Activated naive CD4-positive, alpha-beta T cell treated with Interleukin-2 at 50 U/mL for 16 hours (primary cell): ENCODE results near the gene CATSPERE.
"Not testable (repeated sequence)": the region's sequence is repeated elsewhere in the genome, so short reads cannot be mapped to it uniquely, and the experiment has no call there.

Source experiments
- DNase-seq: peaks from one replicate; pipeline ENCODE4 v3.0.0-alpha.2; 2020

CATSPERE gene

DNA sequence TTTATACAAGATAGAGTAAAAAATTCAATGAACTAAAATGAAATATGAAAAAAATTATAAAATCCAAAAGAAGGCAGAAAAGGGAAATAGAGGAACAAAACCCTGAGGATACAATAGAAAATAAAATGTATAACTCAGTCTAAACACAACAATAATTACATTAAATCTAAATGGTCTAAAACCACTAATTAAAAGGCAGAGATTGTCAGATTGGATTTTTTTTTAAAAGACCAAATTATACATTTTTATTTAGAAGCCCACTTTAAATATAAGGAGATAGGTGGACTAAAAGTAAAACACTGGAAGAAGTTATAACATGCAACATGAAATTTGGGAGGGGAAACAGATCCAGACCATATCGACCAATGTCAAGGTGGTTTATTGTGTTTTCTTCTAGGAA, 95.2 kb downstream of the CATSPERE start:
- DNase-seq = no peak

DNA sequence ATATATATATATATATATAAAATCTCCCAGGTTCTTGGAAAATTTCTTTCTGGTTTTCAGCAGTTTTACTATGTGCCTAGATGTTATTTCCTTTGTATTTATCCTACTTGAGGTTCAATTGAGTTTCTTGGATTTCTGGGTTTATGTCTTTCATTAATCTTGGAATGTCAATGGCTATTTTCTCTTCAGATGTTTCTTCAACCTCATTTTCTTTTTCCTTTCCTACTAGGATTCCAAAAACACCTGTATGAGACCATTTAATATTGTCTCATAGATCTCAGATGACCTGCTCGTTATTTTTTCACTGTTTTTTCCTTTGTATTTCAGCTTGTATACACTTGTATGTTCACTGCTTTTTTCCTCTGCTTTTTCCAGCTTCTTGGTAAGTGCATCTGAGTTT, 96.5 kb downstream of the CATSPERE start:
- DNase-seq = no peak

DNA sequence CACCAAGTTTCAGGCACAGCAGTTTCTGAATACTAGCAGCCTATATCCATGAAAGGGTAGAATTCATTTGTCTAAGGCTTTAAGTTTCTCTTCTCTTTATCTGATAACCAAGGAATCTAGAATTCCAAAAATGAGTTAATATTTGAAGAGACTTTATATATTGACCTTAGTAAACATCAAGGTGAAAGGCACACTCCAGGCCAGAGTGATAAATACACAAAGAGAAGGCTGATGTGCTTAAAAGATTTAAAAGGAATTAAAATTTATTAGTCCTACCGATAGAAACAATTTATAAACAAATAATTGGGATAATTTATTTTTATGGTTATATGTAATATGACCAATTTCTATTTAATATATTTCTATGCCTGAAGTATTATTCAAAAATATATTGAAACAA, 98.5 kb downstream of the CATSPERE start:
- no peak for DNase-seq

DNA sequence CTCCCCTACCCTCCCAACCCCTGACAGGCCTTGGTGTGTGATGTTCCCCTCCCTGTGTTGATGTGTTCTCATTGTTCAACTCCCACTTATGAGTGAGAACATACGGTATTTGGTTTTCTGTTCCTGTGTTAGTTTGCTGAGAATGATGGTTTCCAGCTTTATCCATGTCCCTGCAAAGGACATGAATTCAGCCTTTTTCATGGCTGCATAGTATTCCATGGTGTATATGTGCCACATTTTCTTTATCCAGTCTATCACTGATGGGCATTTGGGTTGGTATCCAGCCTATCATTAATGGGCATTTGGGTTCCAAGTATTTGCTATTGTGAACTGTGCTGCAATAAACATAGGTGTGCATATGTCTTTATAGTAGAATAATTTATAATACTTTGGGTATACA, 101.8 kb downstream of the CATSPERE start:
- DNase-seq = not testable (repeated sequence)

DNA sequence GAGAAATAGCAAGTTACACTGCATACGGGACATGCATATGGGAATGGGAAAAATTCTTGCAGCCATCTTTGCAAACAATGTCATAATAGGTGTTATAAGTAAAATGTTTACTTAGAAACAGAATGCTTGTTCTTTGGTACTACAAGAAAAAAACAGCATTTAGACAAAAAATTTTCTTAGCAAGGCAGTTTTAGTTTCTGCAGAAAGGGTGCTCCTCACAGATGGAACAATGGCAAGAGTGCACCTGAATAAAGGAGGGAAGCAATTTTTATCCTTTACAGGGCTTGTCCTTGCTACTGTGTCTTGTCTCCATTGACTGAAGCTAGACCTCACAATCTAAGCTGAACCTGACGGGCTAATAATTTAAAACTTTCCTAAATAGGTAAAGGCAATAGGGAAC, 112.7 kb downstream of the CATSPERE start:
- no peak for DNase-seq

DNA sequence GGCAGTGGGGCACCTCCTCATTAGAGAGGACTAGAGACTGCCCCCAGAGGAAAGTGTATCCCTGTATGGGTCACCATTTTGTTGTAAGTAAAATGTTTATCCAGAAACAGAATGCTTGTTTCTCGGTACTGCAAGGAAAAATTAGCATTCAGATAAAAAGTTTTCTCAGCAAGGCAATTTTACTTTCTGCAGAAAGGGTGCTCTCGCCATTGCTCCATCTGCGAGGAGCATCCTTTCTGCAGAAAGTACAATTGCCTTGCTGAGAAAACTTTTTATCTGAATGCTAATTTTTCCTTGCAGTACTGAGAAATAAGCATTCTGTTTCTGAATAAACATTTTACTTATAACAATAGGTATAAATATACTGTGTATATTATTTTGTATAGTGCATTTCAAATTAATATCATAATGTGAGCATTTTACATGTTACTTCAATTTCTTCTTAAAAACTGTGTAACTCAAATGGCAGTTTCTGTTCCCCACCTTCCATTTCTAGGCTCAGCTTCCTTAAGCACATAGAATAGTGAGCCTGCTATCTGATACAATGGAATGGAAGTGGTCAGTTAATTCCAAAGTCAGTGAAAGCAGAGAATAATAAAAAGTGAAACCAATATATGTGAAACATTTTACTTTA, 115.3 kb downstream of the CATSPERE start:
- no peak for DNase-seq

DNA sequence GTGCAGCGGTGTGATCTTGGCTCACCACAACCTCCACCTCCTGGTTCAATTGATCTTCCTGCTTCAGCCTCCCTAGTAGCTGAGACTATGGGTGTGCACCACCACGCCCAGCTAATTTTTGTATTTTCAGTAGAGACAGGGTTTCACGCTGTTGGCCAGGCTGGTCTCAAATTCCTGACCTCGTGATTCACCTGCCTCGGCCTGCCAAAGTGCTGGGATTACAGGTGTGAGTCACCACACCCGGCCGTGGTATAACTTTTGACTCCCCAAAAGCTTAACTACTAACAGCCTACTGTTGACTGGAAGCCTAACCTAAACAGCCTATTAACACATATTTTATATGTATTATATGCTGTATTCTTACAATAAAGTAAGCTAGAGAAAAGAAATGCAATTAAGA, 117.1 kb downstream of the CATSPERE start:
- not testable (repeated sequence) for DNase-seq

DNA sequence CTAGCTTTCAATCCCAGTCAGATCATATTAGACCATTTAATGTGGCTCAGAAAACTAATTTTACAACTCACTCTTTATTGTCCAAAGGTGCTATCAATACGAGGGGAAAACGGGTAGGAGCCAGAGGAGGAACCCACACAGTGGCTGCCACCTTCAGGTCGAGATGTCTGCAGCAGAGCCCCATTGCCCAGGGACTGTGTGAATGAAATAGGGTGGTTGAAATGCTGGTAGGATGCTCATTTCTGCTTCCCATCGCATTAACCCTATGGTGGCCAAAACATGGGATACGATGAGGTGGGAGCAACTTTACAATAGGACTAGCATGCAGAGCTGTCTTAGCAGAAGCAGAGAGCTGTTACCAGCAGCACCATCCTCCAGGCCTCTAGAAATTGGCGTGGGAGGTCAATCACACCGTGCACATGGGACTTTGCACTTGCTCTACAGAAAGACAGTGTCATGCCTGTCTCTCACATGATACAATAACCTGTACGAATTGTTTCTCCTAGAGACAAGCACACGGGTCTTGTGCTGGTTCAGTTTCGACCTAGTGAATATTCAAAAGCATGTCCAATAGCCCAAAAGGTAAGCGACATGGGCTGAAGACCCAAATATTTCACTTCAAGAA, 122.4 kb downstream of the CATSPERE start:
- no peak for DNase-seq

DNA sequence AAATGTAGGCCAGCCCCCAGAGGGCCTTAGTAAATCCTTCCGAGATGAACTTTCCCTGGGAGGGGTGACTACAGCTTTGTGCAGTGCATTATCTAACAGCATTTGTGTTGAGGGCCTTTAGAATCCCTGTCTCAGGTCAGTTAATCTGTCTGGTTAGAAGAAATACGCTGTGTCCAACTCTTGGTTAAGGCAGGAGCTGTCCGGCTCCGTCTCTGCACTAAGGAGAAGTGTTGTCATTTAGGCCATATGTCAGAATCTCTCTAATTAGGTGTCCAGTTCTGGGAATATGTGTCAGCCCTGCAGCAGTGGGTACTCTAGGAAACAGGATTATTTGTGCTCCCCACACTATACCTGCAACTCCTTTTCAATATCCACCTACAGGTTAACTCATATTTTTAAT, 124.8 kb downstream of the CATSPERE start:
- no peak for DNase-seq

DNA sequence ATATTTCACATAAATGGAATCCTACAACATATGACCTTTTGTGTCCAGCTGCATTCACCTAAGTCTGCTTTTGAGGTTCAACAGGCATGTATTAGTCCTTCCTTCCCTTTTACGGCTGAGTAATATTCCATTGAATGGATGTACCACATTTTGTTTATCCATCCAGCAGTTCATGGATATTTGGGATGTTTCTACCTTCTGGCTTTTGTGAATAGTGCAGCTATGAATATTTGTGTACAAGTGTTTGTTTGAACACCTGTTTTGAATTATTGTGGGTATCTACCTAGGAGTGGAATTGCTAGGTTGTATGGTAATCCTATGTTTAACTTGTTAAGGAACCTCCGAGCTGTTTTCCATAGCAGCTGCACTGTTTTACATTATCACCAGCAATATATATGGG, 129.6 kb downstream of the CATSPERE start:
- no peak for DNase-seq

DNA sequence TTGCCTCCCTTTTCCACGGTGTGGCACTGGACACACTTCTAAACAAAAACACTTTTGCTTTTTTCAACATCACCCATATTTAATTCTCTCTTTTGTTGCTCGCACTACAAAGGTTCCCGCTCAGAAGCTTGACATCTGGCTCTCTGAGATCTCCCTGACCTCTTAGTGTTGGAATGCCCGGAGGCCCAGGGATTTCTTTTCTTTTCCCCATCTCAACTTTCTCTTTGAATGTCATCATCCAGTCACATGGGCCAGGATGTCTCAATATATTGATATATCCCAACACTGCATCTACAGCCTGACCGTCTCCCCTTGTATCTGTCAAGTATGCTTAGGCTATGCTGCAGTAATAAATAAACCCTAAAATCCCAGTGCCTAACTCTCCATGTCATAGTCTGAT, 137.5 kb downstream of the CATSPERE start:
- no peak for DNase-seq

DNA sequence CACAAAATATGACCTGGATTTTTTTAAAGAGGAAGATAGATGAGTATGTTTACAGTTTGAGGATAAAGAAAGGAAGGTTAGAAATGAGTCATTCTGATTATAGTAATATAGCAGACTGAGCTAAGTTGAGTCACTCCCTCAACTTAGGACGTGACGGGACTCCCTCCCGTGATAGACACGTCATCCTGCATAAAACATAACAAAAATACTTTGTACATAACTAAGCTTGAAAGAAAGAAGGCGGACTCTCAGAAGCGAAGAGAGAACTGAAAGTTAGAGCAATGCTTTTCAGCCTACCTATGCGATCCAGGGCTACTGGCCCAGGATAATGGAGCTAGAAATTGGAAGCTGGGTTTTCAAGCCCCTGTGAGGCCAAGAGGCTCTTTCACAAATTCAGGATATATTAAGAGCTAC, 138.9 kb downstream of the CATSPERE start:
- DNase-seq = peak; percentile 61

DNA sequence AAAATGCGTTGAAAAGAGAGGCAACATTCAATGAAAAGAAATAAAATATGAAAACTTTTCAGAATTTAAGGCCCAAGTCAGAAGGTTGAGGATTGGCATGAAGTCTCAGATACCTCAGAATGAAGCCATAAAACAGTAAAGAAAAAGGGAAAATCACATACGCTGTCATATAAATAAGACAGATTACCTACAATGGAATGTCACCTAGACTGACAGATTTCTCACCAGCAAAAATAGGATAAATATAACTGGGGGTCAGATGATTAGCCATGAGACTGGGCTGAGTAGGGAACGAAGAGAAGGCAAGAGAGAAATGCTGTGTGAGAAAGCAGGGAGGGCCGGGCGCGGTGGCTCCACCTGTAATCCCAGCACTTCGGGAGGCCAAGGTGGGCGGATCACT, 140.3 kb downstream of the CATSPERE start:
- DNase-seq = no peak

DNA sequence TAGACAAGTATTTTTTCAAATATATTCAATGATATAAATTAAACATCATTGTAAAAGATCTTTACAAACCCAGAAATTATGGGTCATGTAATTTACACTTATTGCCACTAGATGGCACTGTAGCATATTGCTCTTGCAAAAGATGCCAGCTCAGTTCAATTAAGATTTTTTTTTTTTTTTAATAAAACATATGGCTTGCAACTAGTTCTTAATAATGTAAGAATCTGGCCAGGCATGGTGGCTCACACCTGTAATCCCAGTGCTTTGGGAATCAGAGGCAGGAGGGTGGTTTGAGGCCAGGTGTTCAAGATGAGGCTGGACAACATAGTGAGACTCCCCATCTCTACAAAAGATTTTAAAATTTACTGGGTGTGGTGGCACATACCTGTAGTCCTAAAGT, 142.4 kb downstream of the CATSPERE start:
- no peak for DNase-seq

DNA sequence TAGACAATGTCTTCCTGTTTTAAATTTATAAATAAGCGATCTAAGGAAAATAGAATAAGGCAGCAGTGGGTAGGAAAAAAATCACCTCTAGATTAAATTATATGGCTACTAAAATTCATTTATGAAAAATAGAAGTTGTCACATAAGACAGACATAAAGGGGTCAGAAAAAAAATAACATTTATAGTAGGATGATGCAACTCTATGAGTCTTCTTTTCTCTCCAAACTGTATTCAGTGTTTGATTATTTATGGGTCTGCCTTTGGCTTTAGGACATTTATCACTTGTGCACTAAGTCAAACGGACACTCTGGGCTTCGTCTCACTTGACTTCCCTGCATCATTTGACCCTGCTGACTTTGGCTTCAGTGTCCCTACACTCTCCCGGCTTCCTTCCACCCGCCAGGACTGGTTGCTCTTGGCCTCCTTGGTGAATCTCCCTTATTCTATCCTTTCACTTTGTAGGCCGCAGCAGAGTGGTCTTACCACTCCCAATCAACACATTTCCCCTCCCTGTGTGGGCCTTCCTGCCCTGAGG, 144.8 kb downstream of the CATSPERE start:
- no peak for DNase-seq

DNA sequence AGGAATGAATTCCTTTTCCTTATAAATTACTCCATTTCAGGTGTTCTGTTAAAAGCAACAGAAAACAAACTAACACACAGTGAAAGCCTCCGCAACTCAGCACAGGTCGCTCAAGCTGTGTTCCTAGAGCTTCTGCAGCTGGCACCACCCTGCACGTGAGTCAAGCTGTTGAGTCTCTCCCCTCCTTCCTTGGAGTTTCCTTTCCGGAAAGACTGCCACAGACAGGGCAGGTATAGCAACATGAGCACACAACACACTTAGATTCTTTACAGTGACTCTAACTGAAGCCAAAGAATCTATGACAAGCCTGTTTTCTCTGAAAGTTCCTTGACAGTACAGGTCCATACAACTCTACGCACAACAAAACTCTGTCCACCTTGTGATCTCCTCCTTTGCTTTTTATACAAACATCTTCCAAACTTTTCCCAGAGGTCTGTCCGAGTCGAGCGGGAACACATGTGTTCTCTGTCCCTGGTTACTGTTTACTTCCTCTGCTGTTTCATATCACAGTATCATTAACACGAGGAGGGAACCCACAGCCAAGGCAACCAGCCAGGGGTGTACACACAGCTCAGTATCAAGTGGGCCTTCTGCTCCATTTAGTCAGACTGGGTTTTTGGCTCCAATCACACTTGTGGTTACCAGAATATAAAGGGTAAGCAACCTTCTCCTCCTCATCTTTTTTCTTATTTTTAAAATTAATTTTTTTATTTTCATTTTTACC, 153.2 kb downstream of the CATSPERE start:
- no peak for DNase-seq

DNA sequence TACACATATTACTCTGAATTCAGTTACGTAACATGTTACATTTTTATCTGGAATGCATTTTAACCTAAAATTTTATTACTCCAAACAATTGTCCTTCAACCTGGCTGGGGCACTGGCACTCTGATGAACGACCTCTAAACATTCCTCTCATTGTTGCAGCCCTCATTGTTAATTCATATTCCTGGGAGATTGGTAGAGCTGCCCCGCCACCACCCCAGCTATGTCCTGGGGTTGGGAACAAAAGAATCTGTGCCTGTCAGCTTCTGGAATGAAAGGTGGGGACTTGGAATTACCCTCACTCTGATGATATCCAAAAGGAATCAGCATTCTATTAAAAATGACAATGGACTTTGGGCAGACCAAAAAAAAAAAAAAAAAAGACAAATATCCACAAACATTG, 153.8 kb downstream of the CATSPERE start:
- no peak for DNase-seq

DNA sequence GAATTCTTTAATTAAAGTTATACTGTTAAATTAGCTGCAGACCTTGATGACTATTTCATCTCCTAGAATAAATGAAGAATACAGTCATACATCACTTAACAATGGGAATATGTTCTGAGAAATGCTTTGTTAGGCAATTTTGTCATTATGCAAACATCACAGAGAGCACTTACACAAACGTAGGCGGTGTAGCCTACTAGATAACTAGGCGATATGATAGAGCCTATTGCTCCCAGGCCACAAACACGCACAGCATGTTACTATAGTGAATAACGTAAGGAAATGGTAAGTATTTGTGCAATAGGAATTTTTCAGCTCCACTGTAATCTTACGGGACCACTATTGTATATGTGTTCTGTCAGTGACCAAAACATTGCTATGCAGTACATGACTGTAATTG, 154.2 kb downstream of the CATSPERE start:
- no peak for DNase-seq

DNA sequence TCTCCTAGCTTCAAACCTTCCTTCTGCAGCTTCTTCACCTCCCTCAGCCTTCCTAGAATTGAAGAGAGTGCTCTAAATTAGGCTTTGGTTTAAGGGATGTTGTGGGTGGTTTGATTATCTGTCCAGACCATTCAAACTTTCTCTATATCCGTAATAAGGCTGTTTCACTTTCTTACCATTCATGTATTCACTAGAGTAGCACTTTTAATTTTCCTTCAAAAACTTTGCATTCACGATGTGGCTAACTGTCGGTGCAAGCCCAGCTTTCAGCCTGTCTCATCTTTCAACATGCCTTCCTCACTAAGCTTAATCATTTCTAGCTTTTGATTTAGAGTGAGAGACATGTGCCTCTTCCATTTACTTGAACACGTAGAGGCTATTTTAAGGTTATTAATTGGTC, 165.6 kb downstream of the CATSPERE start:
- DNase-seq = no peak

DNA sequence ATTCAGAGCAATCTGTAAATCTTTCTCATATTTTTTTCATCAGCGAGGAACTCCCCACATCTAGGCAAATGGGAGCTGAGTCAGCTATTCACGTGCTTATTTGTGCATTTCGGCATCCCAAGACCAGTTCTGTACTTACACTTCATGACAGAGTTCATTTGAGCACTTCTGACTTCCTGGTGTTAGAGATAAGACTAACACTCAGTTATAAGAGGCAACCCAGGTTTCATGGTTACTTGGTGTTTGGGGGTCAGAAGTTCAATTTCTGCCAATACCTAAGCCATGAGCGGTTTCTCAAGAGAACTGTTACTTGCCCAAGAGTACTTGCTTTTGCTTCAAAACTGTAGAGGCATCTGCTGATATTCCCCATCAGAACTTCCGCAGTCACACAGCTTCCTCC, 167.7 kb downstream of the CATSPERE start:
- no peak for DNase-seq

DNA sequence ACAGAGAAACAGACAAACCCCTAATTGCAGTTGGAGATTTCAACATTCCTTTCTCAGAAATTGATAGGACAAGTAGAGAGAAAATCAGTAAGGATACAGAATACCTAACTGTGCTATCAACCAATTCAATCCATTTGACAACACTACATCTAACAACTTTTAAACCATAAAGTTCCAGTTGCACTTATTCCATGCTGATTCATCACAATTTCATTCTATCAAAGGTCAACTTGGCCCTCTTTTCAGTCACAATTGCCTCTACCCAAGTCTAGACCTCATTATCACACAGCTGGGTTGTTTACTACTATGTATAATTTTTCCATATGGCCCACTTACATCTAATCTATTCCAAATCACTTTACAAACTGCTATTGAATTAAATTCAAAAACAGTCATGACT, 172.1 kb downstream of the CATSPERE start:
- DNase-seq = no peak

DNA sequence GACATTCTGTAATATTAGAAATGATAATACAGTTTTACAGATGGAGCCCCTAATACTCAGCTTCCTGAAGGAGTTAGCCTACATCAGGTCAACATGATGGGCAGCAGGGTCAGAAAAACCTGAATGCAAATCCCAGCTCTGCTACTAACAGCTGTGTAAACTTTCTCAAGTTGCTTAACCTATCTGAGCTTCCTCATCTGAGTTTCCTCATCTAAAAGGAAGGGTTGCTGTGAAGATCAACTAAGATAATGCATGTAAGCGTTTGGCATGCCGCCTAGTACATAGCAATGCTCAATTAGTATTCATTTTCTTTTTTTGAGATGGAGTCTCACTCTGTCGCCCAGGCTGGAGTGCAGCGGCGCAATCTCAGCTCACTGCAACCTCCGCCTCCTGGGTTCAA, 173.5 kb downstream of the CATSPERE start:
- DNase-seq = no peak

DNA sequence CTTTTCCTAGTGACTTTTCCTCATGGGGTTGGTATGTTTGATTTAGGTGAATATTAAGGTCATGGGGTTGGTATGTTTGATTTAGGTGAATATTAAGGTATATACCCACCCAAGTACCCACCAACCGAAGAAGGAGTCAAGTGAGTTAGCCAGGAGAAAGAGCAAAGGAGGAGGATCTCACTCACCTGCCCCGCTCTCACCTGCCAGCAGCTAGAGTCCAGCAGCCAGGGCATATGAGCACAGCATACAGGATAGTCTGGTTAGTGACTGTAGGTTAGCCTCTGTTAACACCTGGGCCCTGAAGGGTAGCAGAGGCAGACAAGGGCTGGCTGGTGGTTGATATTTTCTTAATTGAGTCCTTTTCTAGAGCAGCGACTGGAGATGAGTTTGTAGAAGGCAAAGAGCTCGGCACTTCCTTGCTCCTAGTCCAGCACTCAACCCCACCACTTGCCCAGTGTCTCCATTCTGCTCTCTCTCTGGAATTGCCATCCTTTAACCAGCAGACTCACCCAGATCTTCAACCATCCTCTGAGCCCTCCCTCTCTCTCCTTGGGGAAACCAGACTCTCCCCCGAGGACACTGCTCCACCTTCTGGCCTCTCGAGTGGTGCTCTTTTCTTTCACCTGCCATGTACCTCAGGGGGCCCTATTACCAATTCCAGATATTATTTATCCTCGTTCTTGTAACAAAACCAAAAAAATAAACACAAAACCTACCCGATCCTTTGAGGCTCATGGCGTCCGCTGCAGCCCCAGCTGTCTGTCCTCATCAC, 175.6 kb downstream of the CATSPERE start:
- DNase-seq = no peak
